ENCODE data around the gene AHRR.
"Not testable (repeated sequence)": the region's sequence is repeated elsewhere in the genome, so short reads cannot be mapped to it uniquely, and the experiment has no call there.

The AHRR gene

GRCh38 chr5:296954-297353 lies 24.6 kb upstream of the AHRR start:
- not testable (repeated sequence) for H4K91ac ChIP-seq (ENCODE audit: low read depth, low read length); H4K8ac ChIP-seq (ENCODE audit: low read depth, low read length); H3K27me3 ChIP-seq (ENCODE audit: insufficient read depth, low read length); H3K79me2 ChIP-seq (ENCODE audit: control insufficient read depth, insufficient read depth, low read length, poor library complexity); H3K4me3 ChIP-seq (ENCODE audit: low read depth, low read length); H4K12ac ChIP-seq (ENCODE audit: low read depth, low read length); H2AK5ac ChIP-seq (ENCODE audit: low read length); H2BK5ac ChIP-seq (ENCODE audit: low read depth, low read length, poor library complexity); H3K79me1 ChIP-seq (ENCODE audit: low read length); H3K4ac ChIP-seq (ENCODE audit: low read depth, low read length); DNase-seq; H3K14ac ChIP-seq (ENCODE audit: low read length); H2BK120ac ChIP-seq (ENCODE audit: insufficient read depth, low read length, poor library complexity); H3K27ac ChIP-seq (ENCODE audit: low read depth, low read length); H3K4me1 ChIP-seq (ENCODE audit: control insufficient read depth in 1 of 2, insufficient read depth in 2 of 2, low read length in 2 of 2); H3K36me3 ChIP-seq (ENCODE audit: control insufficient read depth in 1 of 2, insufficient read depth in 2 of 2, low read length in 2 of 2); H3K18ac ChIP-seq (ENCODE audit: low read length); H2AFZ ChIP-seq (ENCODE audit: insufficient read depth, low read length, poor library complexity); H3K4me2 ChIP-seq (ENCODE audit: low read length); H3K9ac ChIP-seq (ENCODE audit: low read length); H3K23ac ChIP-seq (ENCODE audit: low read length); H2BK12ac ChIP-seq (ENCODE audit: low read length); H3K9me3 ChIP-seq (ENCODE audit: insufficient read depth, low read depth, low read length)
- no CpG with 5 or more reads among the region's 16 CpGs for WGBS (ENCODE audit: extremely low coverage, insufficient coverage, insufficient read length)

GRCh38 chr5:297448-297847 lies 24.1 kb upstream of the AHRR start:
- not testable (repeated sequence) for H3K4ac ChIP-seq (ENCODE audit: low read depth, low read length); H3K4me1 ChIP-seq (ENCODE audit: control insufficient read depth in 1 of 2, insufficient read depth in 2 of 2, low read length in 2 of 2); H3K9ac ChIP-seq (ENCODE audit: low read length); H3K4me3 ChIP-seq (ENCODE audit: low read depth, low read length); H3K27me3 ChIP-seq (ENCODE audit: insufficient read depth, low read length); H3K36me3 ChIP-seq (ENCODE audit: control insufficient read depth in 1 of 2, insufficient read depth in 2 of 2, low read length in 2 of 2); H2AK5ac ChIP-seq (ENCODE audit: low read length); H2BK5ac ChIP-seq (ENCODE audit: low read depth, low read length, poor library complexity); H2BK12ac ChIP-seq (ENCODE audit: low read length); H4K12ac ChIP-seq (ENCODE audit: low read depth, low read length); H3K79me1 ChIP-seq (ENCODE audit: low read length); H2BK120ac ChIP-seq (ENCODE audit: insufficient read depth, low read length, poor library complexity); H3K27ac ChIP-seq (ENCODE audit: low read depth, low read length); H2AFZ ChIP-seq (ENCODE audit: insufficient read depth, low read length, poor library complexity); H3K14ac ChIP-seq (ENCODE audit: low read length); H3K18ac ChIP-seq (ENCODE audit: low read length); H3K4me2 ChIP-seq (ENCODE audit: low read length); H3K79me2 ChIP-seq (ENCODE audit: control insufficient read depth, insufficient read depth, low read length, poor library complexity); H3K9me3 ChIP-seq (ENCODE audit: insufficient read depth, low read depth, low read length); DNase-seq; H4K8ac ChIP-seq (ENCODE audit: low read depth, low read length); H4K91ac ChIP-seq (ENCODE audit: low read depth, low read length); H3K23ac ChIP-seq (ENCODE audit: low read length)
- no CpG with 5 or more reads among the region's 6 CpGs for WGBS (ENCODE audit: extremely low coverage, insufficient coverage, insufficient read length)

- not testable (repeated sequence) for H3K79me2 ChIP-seq (ENCODE audit: control insufficient read depth, insufficient read depth, low read length, poor library complexity); H2BK120ac ChIP-seq (ENCODE audit: insufficient read depth, low read length, poor library complexity); H3K27me3 ChIP-seq (ENCODE audit: insufficient read depth, low read length); H3K27ac ChIP-seq (ENCODE audit: low read depth, low read length); H3K36me3 ChIP-seq (ENCODE audit: control insufficient read depth in 1 of 2, insufficient read depth in 2 of 2, low read length in 2 of 2); H3K4me3 ChIP-seq (ENCODE audit: low read depth, low read length); H3K23ac ChIP-seq (ENCODE audit: low read length); H2AK5ac ChIP-seq (ENCODE audit: low read length); H3K18ac ChIP-seq (ENCODE audit: low read length); H3K4ac ChIP-seq (ENCODE audit: low read depth, low read length); H2AFZ ChIP-seq (ENCODE audit: insufficient read depth, low read length, poor library complexity); H3K4me1 ChIP-seq (ENCODE audit: control insufficient read depth in 1 of 2, insufficient read depth in 2 of 2, low read length in 2 of 2); DNase-seq; H3K79me1 ChIP-seq (ENCODE audit: low read length); H3K4me2 ChIP-seq (ENCODE audit: low read length); H3K9me3 ChIP-seq (ENCODE audit: insufficient read depth, low read depth, low read length); H4K8ac ChIP-seq (ENCODE audit: low read depth, low read length); H4K12ac ChIP-seq (ENCODE audit: low read depth, low read length); H3K9ac ChIP-seq (ENCODE audit: low read length); H2BK5ac ChIP-seq (ENCODE audit: low read depth, low read length, poor library complexity); H3K14ac ChIP-seq (ENCODE audit: low read length); H2BK12ac ChIP-seq (ENCODE audit: low read length); H4K91ac ChIP-seq (ENCODE audit: low read depth, low read length)
- WGBS (ENCODE audit: extremely low coverage, insufficient coverage, insufficient read length) = no CpG with 5 or more reads among the region's 14 CpGs
These were observed 23.4 kb upstream of the AHRR start for GRCh38 chr5:297991-298736.

- Histone ChIP-seq H4K12ac (ENCODE audit: low read depth, low read length) (no peak overlapping the region), H3K4me2 (ENCODE audit: low read length) (no peak overlapping the region), H3K27ac (ENCODE audit: low read depth, low read length) (no peak overlapping the region), H3K18ac (ENCODE audit: low read length) (no peak overlapping the region), H3K27me3 (ENCODE audit: insufficient read depth, low read length) (no peaks in the 10 kb centered on the region), H2AFZ (ENCODE audit: insufficient read depth, low read length, poor library complexity) (no peak overlapping the region), H3K23ac (ENCODE audit: low read length) (no peak overlapping the region), H3K36me3 (ENCODE audit: control insufficient read depth in 1 of 2, insufficient read depth in 2 of 2, low read length in 2 of 2) (peaks cover 0 to 3% of the 10 kb centered on the region in 2 experiments), H3K4me1 (ENCODE audit: control insufficient read depth in 1 of 2, insufficient read depth in 2 of 2, low read length in 2 of 2) (no peaks in the 10 kb centered on the region), H2BK120ac (ENCODE audit: insufficient read depth, low read length, poor library complexity) (no peak overlapping the region), H3K4me3 (ENCODE audit: low read depth, low read length) (no peak overlapping the region), H3K79me1 (ENCODE audit: low read length) (no peaks in the 10 kb centered on the region), H2AK5ac (ENCODE audit: low read length) (no peak overlapping the region), H3K9me3 (ENCODE audit: insufficient read depth, low read depth, low read length) (no peaks in the 10 kb centered on the region), H4K8ac (ENCODE audit: low read depth, low read length) (no peak overlapping the region), H2BK5ac (ENCODE audit: low read depth, low read length, poor library complexity) (no peak overlapping the region), H3K79me2 (ENCODE audit: control insufficient read depth, insufficient read depth, low read length, poor library complexity) (no peaks in the 10 kb centered on the region), H2BK12ac (ENCODE audit: low read length) (no peak overlapping the region), H3K4ac (ENCODE audit: low read depth, low read length) (no peak overlapping the region), H3K14ac (ENCODE audit: low read length) (no peak overlapping the region), H4K91ac (ENCODE audit: low read depth, low read length) (no peak overlapping the region), H3K9ac (ENCODE audit: low read length) (no peak overlapping the region)
- WGBS (ENCODE audit: extremely low coverage, insufficient coverage, insufficient read length) = no CpG with 5 or more reads among the region's 2 CpGs
- no peak for DNase-seq
These were observed 22.8 kb upstream of the AHRR start for GRCh38 chr5:298737-299125.
